K562 (cell line): ENCODE measurements around the gene STPG4. TPM values are rescaled to one million over a fixed set of nuclear protein-coding genes. Genes with fewer than 3 reads are reported as not detected.

ENCODE experiments used
- ATAC-seq: fragments of 200-7000 bp; cut with Tn5 transposase; 3 replicates; pipeline ENCODE4 v1.9.1; 2020; ENCODE audit warnings: moderate library complexity
- BruUV-seq: library from RNA; stranded (reverse); fragments of 400-500 nt; replicated peaks from 2 replicates; lab custom pipeline; 2021; lab: Mats Ljungman, UMichigan
- CTCF ChIA-PET: fragments of 300-600 bp; formaldehyde crosslinking; extraction: SDS; loops from one replicate; lab custom pipeline; 2021; ENCODE audit warnings: low intra/inter-chr PET ratio; lab: Yijun Ruan, JAX
- POLR2A ChIA-PET: fragments of 300-600, 350-650 bp; sonication (Branson Sonifier 250); formaldehyde crosslinking; extraction: SDS; loops from one replicate; lab custom pipeline; 2021; ENCODE audit warnings: antibody characterized with exemption, inconsistent platforms; lab: Yijun Ruan, JAX
- DNase-seq, 4 experiments: peaks; one replicate each; pipeline versions ENCODE4 v3.0.0 to v3.0.0-alpha.2; 2011 to 2018; ENCODE audit warnings: low spot score in 3 of 4, mixed read lengths in 3 of 4; ENCODE audit errors: extremely low read depth in 1 of 4
- FAIRE-seq: peaks from 2 replicates; lab custom pipeline; 2011; peaks lifted over from hg19 to GRCh38; lab: Jason Lieb, UNC
- H2AFZ ChIP-seq: 2 replicates; pipeline ENCODE4 v1.6.0; 2011; ENCODE audit warnings: low read depth, low read length, control low read depth, inconsistent platforms
- H3K27ac ChIP-seq: fragments of 200-600 bp; 3 replicates; pipeline ENCODE4 v1.8.0; 2011; ENCODE audit warnings: low read depth, mild to moderate bottlenecking, control low read depth, inconsistent platforms, low read length, moderate library complexity, mixed read lengths; ENCODE audit errors: extremely low read depth
- H3K27me3 ChIP-seq, 2 experiments: fragments of 300-600 bp in 1 of 2; 2 replicates in 1 of 2; 3 replicates in 1 of 2; pipeline versions ENCODE4 v1.6.0 to v1.8.0; 2011; ENCODE audit warnings: inconsistent platforms in 2 of 2, low read length in 2 of 2, mild to moderate bottlenecking in 1 of 2, mixed read lengths in 1 of 2, moderate library complexity in 1 of 2; ENCODE audit not compliant: control insufficient read depth in 2 of 2, insufficient read depth in 2 of 2
- H3K36me3 ChIP-seq: fragments of 300-600 bp; 3 replicates; pipeline ENCODE4 v1.8.0; 2011; ENCODE audit warnings: mild to moderate bottlenecking, low read length, inconsistent platforms; ENCODE audit not compliant: control insufficient read depth, insufficient read depth
- H3K4me1 ChIP-seq, 2 experiments: fragments of 200-600 bp in 1 of 2; replicated peaks in 1 of 2; 2 replicates in 1 of 2; 3 replicates in 1 of 2; pipeline versions ENCODE4 v1.5.1 to v1.8.0; 2011; ENCODE audit warnings: inconsistent platforms in 2 of 2, low read length in 2 of 2, mild to moderate bottlenecking in 1 of 2, mixed read lengths in 1 of 2, moderate library complexity in 1 of 2; ENCODE audit not compliant: control insufficient read depth in 2 of 2, insufficient read depth in 2 of 2
- H3K4me2 ChIP-seq: 2 replicates; pipeline ENCODE4 v1.6.1; 2011; ENCODE audit warnings: low read length, control low read depth, inconsistent platforms, mixed read lengths; ENCODE audit not compliant: insufficient read depth
- H3K4me3 ChIP-seq: fragments of 200-600 bp; sonication (generic), shearing (Covaris generic); 2 replicates; pipeline ENCODE4 v1.5.1; 2016; ENCODE audit warnings: control low read depth, inconsistent platforms
- H3K79me2 ChIP-seq: fragments of 200-600 bp; 3 replicates; pipeline ENCODE4 v1.8.0; 2011; ENCODE audit warnings: low read length, inconsistent platforms; ENCODE audit not compliant: control insufficient read depth, insufficient read depth
- H3K9ac ChIP-seq, 2 experiments: 2 replicates each; pipeline versions ENCODE4 v1.6.0 to v1.6.1; 2011; ENCODE audit warnings: low read depth in 2 of 2, low read length in 2 of 2, control low read depth in 1 of 2, inconsistent platforms in 1 of 2, mild to moderate bottlenecking in 1 of 2, mixed read lengths in 1 of 2; ENCODE audit not compliant: insufficient read depth in 1 of 2
- H3K9me1 ChIP-seq: one replicate; pipeline ENCODE4 v1.6.0; 2011; ENCODE audit warnings: inconsistent platforms, mild to moderate bottlenecking, low read length, moderate library complexity; ENCODE audit not compliant: control insufficient read depth, insufficient read depth
- H3K9me3 ChIP-seq: replicated peaks from 2 replicates; pipeline ENCODE4 v1.5.1; 2011; ENCODE audit warnings: low read depth, low read length, inconsistent platforms; ENCODE audit not compliant: control insufficient read depth, insufficient read depth
- H4K20me1 ChIP-seq: replicated peaks from 2 replicates; pipeline ENCODE4 v1.6.1; 2011; ENCODE audit warnings: low read length, inconsistent platforms, mixed read lengths; ENCODE audit not compliant: control insufficient read depth, insufficient read depth
- ATF1 ChIP-seq, 2 experiments: fragments of 450-650 bp in 1 of 2; IDR thresholded peaks; 2 replicates each; pipeline ENCODE4 v1.6.1; 2016; ENCODE audit warnings: missing compliant biosample characterization in 1 of 2, missing genetic modification characterization in 1 of 2
- HDGF ChIP-seq: fragments of 450-650 bp; IDR thresholded peaks from 2 replicates; pipeline ENCODE4 v1.6.1; 2016
- NCOA2 ChIP-seq, 2 experiments: fragments of 450-650 bp; IDR thresholded peaks; 2 replicates each; pipeline ENCODE4 v1.6.1; 2018; ENCODE audit warnings: mild to moderate bottlenecking in 2 of 2, moderate library complexity in 1 of 2; ENCODE audit not compliant: partially characterized antibody in 2 of 2
- PHB2 ChIP-seq: fragments of 450-650 bp; IDR thresholded peaks from 2 replicates; pipeline ENCODE4 v1.6.1; 2017; ENCODE audit warnings: low read depth
- PHTF2 ChIP-seq: fragments of 250-450 bp; sonication (Bioruptor Pico); IDR thresholded peaks from 2 replicates; pipeline ENCODE4 v1.5.0; 2021; ENCODE audit warnings: mild to moderate bottlenecking
- SAP30 ChIP-seq: fragments of 200-600 bp; sonication (generic); IDR thresholded peaks from 2 replicates; pipeline ENCODE4 v1.6.1; 2012; ENCODE audit warnings: borderline replicate concordance, low read depth, mild to moderate bottlenecking, moderate library complexity, low read length, control low read depth, inconsistent platforms; ENCODE audit not compliant: insufficient read depth, poor library complexity, severe bottlenecking
- ZNF174 ChIP-seq: fragments of 250-450 bp; sonication (Bioruptor Pico); IDR thresholded peaks from 2 replicates; pipeline ENCODE4 v1.4.0; 2020; ENCODE audit warnings: mild to moderate bottlenecking
- ZNF316 ChIP-seq: fragments of 450-650 bp; IDR thresholded peaks from 2 replicates; pipeline ENCODE4 v1.6.1; 2016
- WGBS: fragments of 100-300 bp; shearing (Covaris generic); methylation state at CpG from one replicate; pipeline ENCODE4 v1.1.6; 2016; ENCODE audit warnings: low coverage, mixed read lengths; ENCODE audit not compliant: insufficient coverage; ENCODE audit errors: missing lambda C conversion rate; 5-methylcytosine and 5-hydroxymethylcytosine counted together
- in situ Hi-C: fragments of 300-500 bp; cut with MboI; formaldehyde crosslinking; loops from 4 replicates; pipeline ENCODE4 v1.15.0; 2018; ENCODE audit warnings: inconsistent platforms, mixed read lengths
- intact Hi-C: fragments of 100-400 bp; cut with micrococcal nuclease; formaldehyde crosslinking; loops from 2 replicates; pipeline ENCODE4 v1.14.2; 2022
- polyA plus RNA-seq, 8 experiments: library from polyadenylated mRNA; depleted of rRNA in 4 of 8; stranded (reverse) in 5 of 8; unstranded in 3 of 8; fragments of >200 nt; fragmentation: Nextera tagmentation in 2 of 8; fragmentation: Illumina TruSeq in 1 of 8; extraction: Ambion mirVana in 2 of 8; extraction: Trizol in 1 of 8; gene quantifications; 2 replicates each; pipeline versions ENCODE4 v1.2.1 to v1.2.3, GENCODE V29; 2011 to 2014; ENCODE audit warnings: inconsistent platforms in 1 of 8, missing spikeins in 1 of 8
- total RNA-seq, 7 experiments: library from RNA; depleted of rRNA in 6 of 7; stranded (reverse); fragments of >200 nt in 6 of 7; fragmentation: Illumina TruSeq in 2 of 7; extraction: Trizol in 2 of 7; gene quantifications; 2 replicates each; pipeline versions ENCODE4 v1.2.1 to v1.2.3, GENCODE V29; 2011 to 2021; ENCODE audit warnings: low replicate concordance in 1 of 7
- TF ChIP-seq, protein P1 (sequence below): IDR thresholded peaks from 2 replicates; pipeline ENCODE4 v1.6.1; 2016; ENCODE audit warnings: missing genetic modification characterization, missing compliant biosample characterization
- TF ChIP-seq, protein P2 (sequence below): sonication (generic); formaldehyde crosslinking; IDR thresholded peaks from 2 replicates; pipeline ENCODE4 v1.8.0; 2022; ENCODE audit warnings: mild to moderate bottlenecking, missing genetic modification reagents
- TF ChIP-seq, protein P3 (sequence below): fragments of 450-650 bp; formaldehyde crosslinking; conservative IDR thresholded peaks from 2 replicates; pipeline ENCODE4 v1.4.0; 2022; ENCODE audit warnings: mild to moderate bottlenecking, missing genetic modification characterization

The STPG4 gene
- total and polyA plus RNA-seq, 9 of the 15 experiments (the other 6 are each of a cell fraction or from before 2014, with no cell fraction given), result 0.10 to 0.68 (median 0.22) TPM; not detected in 6

DNA sequence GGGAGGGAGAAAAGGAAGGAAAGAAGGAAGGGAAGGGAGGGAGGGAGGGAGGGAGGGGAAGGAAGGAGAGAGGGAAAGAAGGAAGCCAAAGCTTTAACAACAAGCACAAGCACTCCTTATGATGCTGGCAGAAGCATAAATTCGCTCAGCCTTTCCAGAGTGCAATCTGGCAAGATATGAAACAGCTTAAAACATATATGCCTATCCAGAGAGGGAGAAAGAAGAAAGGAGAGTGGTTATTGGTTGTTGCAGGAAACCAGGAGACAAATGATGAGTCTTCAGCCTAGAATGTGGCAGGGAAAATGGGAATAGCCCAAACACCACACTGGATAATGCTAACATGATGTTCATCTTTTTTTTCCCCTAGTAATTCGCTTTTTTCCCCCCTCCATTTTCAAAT lies 64.0 kb downstream of the STPG4 start:
- no TSS peak for BruUV-seq
- FAIRE-seq (no peak), DNase-seq (no peak), ATAC-seq (no peak)
- Histone ChIP-seq H3K27me3 (no peaks in the 10 kb centered on the region), H3K4me1 (peaks cover 9 to 18% of the 10 kb centered on the region in 2 experiments; a peak in 4 of 5 replicates), H4K20me1 (no peaks in the 10 kb centered on the region), H3K4me3 (no peak overlapping the region), H3K9me1 (no peaks in the 10 kb centered on the region), H3K4me2 (no peak overlapping the region)
- intact Hi-C loops, result no loop called here
- CTCF ChIA-PET, result no interaction called here
- TF ChIP-seq, protein P1, sequence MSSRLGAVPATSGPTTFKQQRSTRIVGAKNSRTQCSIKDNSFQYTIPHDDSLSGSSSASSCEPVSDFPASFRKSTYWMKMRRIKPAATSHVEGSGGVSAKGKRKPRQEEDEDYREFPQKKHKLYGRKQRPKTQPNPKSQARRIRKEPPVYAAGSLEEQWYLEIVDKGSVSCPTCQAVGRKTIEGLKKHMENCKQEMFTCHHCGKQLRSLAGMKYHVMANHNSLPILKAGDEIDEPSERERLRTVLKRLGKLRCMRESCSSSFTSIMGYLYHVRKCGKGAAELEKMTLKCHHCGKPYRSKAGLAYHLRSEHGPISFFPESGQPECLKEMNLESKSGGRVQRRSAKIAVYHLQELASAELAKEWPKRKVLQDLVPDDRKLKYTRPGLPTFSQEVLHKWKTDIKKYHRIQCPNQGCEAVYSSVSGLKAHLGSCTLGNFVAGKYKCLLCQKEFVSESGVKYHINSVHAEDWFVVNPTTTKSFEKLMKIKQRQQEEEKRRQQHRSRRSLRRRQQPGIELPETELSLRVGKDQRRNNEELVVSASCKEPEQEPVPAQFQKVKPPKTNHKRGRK (tag), result peak; percentile 49; the same call in 1 of the 2 replicates
- no peak for TF ChIP-seq NCOA2 (IDR thresholded peaks at IDR 0.05; ENCODE audit: partially characterized antibody in 2 of 2)
- TF ChIP-seq, all 486 proteins: peak for 1
- Histone ChIP-seq H3K79me2 (no peaks in the 10 kb centered on the region), H3K9me3 (no peaks in the 10 kb centered on the region), H3K9ac (no peak overlapping the region), H3K27ac (no peak overlapping the region), H2AFZ (no peak overlapping the region), H3K36me3 (no peaks in the 10 kb centered on the region)
- POLR2A ChIA-PET, result interaction anchor here (0.6 kb wide), 1 partner anchor 29 kb away, joined by 3 read pairs; no protein-coding TSS in a partner anchor
- 27% methylated on average over 1 of the region's 2 CpGs for whole genome bisulfite sequencing
- in situ Hi-C loops, result no loop called here

DNA sequence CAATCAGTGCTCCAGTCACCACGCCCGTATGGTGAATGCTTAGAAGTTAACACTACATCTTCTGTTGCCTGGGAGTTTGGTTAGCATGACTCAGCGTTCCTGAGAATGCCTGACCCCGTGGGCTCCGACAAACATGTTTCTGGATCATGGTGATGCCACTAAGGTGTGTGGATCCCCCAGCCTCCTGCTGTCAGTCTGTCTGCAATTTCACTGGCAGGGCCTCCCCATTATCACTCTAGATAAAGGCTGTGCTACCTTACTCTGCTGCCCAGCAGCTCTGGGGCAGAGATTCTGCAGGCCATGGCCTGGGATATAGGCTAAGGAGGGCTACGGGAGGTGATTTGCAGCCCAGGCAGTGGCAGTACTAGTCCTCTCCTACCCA lies 66.0 kb downstream of the STPG4 start:
- no peaks in the 10 kb centered on the region for H4K20me1 ChIP-seq
- in situ Hi-C loops, result no loop called here
- H3K27me3 ChIP-seq, result no peaks in the 10 kb centered on the region
- DNase-seq, result peak; percentile 73 to 76 (median 76)
- H3K4me1 ChIP-seq, result peaks cover 15 to 24% of the 10 kb centered on the region in 2 experiments
- no peaks in the 10 kb centered on the region for H3K9me1 ChIP-seq
- no TSS peak for BruUV-seq
- H3K36me3 ChIP-seq, result no peaks in the 10 kb centered on the region
- H3K4me3 ChIP-seq, result no peak overlapping the region
- no peaks in the 10 kb centered on the region for H3K79me2 ChIP-seq
- ChIA-PET POLR2A (interaction anchor here (1.4 kb wide), 1 partner anchor 10 kb away, joined by 7 read pairs; no protein-coding TSS in a partner anchor), CTCF (no interaction called here)
- H2AFZ ChIP-seq, result peak overlapping the region; percentile 48; the same call in 1 of the 2 replicates
- H3K9me3 ChIP-seq, result no peaks in the 10 kb centered on the region
- peak overlapping the region; percentile 51 for H3K4me2 ChIP-seq
- H3K9ac ChIP-seq, result peak overlapping the region in 1 of 2 experiments; percentile 74; a peak in 1 of 4 replicates
- peak overlapping the region; percentile 1; the same call in 1 of the 3 replicates for H3K27ac ChIP-seq
- FAIRE-seq, result peak; percentile 87
- intact Hi-C loops, result no loop called here
- WGBS, result 17% methylated on average over 6 of the region's 6 CpGs
- peak; percentile 87 for ATAC-seq
- TF ChIP-seq, protein P2, sequence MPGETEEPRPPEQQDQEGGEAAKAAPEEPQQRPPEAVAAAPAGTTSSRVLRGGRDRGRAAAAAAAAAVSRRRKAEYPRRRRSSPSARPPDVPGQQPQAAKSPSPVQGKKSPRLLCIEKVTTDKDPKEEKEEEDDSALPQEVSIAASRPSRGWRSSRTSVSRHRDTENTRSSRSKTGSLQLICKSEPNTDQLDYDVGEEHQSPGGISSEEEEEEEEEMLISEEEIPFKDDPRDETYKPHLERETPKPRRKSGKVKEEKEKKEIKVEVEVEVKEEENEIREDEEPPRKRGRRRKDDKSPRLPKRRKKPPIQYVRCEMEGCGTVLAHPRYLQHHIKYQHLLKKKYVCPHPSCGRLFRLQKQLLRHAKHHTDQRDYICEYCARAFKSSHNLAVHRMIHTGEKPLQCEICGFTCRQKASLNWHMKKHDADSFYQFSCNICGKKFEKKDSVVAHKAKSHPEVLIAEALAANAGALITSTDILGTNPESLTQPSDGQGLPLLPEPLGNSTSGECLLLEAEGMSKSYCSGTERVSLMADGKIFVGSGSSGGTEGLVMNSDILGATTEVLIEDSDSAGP (CRISPR knock-in tag), result no peak
- TF ChIP-seq, protein P3, sequence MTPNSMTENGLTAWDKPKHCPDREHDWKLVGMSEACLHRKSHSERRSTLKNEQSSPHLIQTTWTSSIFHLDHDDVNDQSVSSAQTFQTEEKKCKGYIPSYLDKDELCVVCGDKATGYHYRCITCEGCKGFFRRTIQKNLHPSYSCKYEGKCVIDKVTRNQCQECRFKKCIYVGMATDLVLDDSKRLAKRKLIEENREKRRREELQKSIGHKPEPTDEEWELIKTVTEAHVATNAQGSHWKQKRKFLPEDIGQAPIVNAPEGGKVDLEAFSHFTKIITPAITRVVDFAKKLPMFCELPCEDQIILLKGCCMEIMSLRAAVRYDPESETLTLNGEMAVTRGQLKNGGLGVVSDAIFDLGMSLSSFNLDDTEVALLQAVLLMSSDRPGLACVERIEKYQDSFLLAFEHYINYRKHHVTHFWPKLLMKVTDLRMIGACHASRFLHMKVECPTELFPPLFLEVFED (CRISPR knock-in tag), result no peak
- TF ChIP-seq PHTF2 (no peak), ATF1 (CRISPR knock-in tag; IDR thresholded peaks at IDR 0.05) (no peak), ATF1 (tag; IDR thresholded peaks at IDR 0.05) (0 out of 2 replicates have a peak, but pooled peaks have one; percentile 7), ZNF174 (CRISPR knock-in tag) (no peak), HDGF (no peak), SAP30 (no peak), ZNF316 (peak; percentile 98), PHB2 (no peak)
